ENCODE data around the gene CBARP. TPM values are rescaled to one million over a fixed set of nuclear protein-coding genes. Genes with fewer than 3 reads are reported as not detected.

Gene CBARP
- total and polyA plus RNA-seq, 2 of the 4 experiments (the other 2 are of a cell fraction) = 0.18 to 3.9 TPM

DNA sequence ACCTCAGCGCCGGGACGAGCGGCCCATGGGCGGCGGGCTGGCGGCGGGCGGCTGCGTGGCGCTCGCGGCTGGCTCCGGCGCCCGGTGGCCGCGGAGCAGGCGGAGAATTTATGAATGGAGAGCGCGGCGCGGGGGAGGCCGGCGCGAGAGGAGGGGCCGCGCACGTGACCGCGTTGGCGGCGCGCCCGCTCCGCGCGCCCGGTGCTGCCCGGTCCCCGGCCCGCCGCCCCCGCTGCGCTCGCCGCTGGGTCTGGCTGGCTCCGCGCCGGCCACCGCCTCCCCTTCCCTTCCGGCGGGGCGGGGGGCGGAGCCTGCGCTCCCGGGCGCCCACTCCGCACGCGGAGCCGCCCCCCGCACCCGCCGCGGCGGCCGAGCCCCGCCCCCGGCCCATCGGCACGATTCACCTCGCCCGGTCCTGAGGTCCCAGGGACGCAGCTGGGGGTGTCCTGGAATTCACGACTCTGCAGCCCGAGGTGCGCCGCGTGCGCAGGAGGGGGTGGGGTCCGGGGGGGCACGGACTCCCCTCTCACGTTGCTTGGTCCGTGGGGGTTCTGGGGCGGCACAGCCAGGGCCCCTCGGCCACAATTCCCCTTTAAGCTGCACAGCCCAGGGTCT is at the start of gene CBARP (continued):
- TF ChIP-seq, protein P1, sequence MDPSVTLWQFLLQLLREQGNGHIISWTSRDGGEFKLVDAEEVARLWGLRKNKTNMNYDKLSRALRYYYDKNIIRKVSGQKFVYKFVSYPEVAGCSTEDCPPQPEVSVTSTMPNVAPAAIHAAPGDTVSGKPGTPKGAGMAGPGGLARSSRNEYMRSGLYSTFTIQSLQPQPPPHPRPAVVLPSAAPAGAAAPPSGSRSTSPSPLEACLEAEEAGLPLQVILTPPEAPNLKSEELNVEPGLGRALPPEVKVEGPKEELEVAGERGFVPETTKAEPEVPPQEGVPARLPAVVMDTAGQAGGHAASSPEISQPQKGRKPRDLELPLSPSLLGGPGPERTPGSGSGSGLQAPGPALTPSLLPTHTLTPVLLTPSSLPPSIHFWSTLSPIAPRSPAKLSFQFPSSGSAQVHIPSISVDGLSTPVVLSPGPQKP (IDR thresholded peaks at IDR 0.05; ENCODE audit: borderline replicate concordance, low read depth, low read length) = no peak
- TF ChIP-seq USF2 (IDR thresholded peaks at IDR 0.05; ENCODE audit: low read depth, low read length) = peak; percentile 87
- peak; percentile 46; the same call in 1 of the 2 replicates for TF ChIP-seq MXI1 (IDR thresholded peaks at IDR 0.05; ENCODE audit: borderline replicate concordance, low read depth, low read length)
